ENCODE data around the gene PPP1R9A.

PPP1R9A gene

DNA sequence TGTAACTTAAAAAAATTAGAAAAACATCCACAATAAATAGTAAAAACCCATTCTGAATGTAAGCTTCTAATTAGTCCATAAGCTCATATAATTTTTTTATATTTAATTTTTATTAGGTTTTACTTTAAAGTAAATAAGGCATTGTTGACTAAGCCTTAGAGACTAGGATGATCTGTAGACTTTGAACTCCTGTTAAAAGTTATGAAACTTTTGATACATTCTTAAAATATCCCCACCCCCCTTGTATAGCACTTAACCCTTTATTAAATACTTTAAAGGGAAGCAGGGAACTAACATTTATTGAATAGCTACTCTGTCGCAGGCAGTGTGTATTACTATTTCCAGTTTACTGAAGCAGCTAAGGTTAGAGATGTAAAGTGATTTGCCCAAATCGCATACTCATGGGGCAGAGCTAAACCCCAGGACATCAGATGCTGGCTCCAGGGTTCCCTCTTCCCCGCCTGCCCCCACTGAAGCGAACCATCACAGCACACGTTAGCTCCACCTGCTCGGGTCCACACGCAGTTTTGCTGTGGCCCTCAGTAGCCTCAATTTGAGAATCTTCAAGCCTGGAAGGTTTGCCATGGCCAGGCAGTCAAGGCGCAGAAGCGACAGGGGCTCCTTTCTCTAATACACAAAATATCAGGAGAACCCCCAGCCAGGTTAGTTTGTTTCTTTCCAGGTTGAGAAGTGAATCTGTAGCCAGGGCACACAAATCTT, 416.2 kb downstream of the PPP1R9A start:
- DNase-seq, result no peak

DNA sequence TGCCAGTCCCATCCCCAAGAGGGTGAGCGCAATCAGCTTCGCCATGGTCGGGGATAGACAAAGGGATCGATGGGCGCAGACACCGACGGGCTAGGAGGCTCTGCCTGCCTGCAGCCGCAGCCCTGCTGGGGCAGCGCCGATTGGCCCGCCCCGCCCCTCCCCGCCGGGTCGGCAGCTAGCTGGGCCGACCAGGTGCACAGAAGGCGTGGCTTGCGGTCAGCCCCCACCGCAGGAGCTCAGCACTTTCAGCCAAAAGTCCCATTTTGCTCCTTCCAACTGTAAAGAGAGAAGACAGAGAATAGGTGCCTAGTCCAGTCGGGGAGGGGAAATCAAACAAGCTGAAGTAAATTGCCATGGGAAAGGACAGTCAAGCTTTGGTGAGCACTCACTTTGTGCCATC, 417.0 kb downstream of the PPP1R9A start, which contains the start of gene PON1:
Gene PON1, minus strand, starts transcription at position 102 of the 400 bp plus-strand sequence. Its CDS starts 57 bp downstream, at position 45.
- DNase-seq, result no peak

DNA sequence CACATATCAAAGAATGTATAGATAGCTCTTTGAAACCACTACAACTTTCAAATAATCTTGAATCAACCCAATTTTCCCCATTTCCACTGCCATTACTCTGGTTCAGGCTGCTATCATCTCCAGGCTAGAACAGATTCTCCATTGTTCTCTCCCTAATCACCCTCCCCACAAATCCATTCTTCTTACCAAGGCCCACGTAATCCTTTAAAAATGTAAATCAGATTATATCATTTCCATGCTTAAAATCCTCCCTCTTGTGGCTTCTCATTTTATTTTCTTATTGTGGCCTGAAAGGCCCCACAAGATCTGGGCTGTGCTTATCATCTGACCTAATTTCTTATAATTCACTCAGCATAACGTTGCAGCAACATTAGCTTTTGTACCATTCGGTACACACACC, 420.0 kb downstream of the PPP1R9A start:
- no peak for DNase-seq

DNA sequence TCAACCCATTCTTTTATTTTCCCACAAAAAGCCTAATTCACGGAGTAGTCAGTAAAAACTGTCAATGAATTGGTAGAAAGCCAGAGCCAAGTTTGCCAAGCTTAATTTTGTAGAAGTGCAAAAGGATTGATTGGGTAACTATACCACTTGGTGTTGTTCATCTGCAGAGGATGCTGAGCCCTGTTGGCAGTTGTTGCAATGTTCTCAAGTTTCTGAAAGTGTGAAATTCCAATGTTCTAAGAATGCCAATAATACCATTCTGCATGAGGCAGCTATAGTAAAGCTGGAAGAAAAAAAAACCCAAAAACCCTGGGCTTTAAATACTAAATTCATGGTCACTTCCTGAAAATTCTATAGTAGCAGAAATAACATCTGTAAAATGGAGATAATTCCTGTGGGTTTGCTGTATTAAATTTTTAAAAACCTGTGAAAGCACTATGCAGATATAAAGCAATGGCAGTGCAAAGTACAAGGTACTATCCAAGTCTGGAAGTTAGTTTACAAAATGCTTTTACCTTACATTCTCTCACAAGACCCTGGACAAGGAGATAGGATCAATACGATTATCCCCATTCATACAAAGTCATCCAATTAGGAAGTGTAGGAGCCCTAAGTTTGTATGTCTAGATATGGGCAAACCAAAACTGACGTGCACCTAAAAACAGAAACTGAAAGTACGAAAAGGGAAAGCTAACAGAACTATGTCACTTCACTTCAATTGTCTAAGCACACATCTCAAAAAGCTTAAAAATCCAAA, 423.0 kb downstream of the PPP1R9A start:
- no peak for DNase-seq

DNA sequence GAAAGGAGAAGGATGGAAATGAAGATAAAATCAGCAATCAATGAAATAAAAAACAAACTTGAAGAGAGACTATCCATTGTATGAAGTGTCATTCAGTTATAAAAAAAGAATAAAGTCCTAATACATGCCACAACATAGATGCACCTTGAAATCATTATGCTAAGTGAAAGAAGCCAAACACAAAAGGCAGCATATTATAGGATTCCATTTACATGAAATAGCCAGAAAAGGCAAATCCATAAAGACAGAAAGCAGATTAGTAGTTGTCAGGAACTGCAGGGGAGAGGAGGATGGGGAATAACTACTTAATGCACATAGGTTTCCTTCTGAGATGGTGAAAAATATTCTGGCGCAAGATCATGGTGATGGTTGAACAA, 423.6 kb downstream of the PPP1R9A start:
- no peak for DNase-seq

DNA sequence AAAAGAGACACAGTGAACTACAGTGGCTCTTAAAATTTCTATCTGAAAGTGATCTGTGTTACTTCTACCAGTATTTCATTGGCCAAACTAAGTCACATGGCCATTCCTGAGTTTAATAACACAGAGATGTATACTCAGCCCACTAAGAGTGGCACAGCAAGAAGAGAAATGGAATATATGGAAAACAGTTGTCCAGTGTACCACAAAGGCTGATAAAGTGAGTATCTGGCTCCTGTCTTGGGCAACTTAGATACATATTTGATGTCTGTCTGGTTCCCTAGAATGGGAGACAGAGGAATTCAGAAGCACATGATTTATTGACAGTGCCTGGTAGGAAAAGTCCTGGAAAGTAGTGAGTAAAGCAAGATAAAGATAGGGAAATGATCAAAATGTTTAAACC, 427.1 kb downstream of the PPP1R9A start:
- DNase-seq, result no peak

DNA sequence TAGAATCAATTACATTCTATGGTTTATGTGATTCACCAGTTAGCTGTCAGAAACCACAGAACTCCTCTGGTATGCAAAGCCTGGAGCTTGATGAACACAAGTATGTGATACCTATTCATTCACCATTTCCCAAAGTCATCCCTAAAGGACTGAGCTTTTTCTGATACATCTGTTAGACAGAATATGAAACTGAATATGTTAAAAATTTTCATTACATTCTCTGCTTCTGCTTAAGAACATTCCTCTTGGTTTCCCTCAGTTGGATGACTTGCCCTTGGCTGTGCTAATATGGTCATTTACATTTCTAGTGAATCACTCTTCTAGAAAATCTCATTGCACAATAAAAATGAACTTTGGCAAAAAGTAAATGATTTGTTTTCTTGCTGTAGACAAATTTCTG, 427.7 kb downstream of the PPP1R9A start:
- DNase-seq, result no peak

DNA sequence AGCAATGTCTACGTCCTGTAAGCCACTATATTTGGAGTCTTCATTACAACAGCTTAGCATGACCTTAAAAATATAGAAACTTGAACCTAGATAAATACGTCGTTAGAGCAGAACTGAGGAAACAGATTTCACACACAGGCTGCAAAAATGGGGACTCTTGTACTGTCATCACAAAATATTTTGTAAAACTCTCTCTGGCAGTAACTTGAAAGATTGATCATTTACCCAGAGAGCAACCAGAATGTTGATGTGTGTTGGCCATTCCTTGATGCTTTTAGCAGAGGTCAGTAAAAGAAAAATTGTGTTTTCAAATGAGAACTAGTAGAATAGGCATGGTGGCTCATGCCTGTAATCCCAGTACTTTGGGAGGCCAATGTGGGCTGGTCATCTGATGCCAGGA, 431.4 kb downstream of the PPP1R9A start:
- DNase-seq, result no peak

DNA sequence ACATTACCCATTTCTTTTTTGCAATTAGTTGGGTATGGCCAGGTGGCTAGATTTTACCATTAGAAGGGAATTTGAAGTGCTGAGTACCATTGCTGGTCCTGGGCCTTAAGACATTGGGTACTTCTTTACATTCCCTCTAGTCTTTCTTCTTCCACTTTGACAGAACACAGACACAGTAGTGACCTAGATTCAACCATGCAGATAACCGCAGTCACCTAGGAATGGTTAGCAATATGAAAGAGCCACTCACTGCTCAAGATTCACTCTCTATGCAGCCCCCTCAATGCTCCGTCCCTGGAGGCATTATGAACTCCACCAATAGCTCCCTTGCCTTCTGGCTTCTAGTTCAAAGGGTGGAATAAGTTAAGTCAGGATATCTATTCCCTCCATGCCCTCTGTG, 433.1 kb downstream of the PPP1R9A start:
- DNase-seq, result no peak

DNA sequence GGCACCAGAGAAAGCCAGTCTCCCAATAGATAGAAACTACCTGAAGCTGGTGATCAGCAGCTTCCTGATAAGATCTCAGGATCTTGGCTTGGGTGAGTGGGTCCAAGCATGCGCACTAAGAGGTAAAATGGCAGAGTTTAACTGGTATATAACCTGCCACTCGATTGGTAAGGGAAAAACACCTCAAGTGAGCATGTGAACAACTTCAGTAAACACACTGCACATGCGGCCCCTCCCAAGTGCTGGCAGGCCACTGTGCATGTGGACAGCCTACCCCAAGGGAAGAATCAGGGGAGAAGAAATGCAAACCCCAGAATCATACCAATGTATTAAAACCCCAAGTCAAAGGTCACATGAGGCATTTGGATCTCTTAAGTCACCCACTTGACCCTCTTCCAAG, 434.6 kb downstream of the PPP1R9A start:
- DNase-seq, result no peak

DNA sequence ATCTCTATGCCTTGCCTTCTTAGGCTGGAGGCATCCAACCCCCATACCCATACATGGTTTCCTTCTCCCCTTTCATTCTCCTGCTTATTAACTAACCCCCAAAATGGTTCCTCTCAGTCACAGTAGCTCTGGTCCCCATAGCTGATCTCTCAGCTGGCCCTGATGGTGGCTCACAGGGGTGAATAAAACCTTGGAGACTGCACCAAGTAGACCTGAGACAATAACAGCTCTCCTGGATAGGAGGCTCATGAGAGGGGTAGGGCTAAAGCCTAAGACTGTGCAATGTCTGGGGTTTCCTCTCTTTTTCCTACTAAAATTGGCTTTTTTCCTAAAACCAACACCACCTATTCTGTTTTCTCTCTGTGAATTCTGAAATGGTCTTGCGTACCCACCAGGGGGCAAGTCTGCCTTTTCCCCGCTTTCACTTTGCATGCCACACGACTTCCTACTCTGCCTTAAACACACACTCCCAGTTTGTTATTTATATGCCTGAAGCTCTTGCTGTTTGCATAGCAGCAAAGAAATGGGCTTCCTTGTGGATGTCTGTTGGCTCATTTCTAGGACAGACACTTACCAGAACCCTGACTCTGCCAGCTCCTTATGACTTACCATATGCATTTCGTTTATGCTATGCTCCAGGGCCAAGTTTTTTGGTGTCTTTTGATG, 435.4 kb downstream of the PPP1R9A start:
- no peak for DNase-seq

Data from amniotic stem cell (primary cell).